Right renal cortex interstitium (tissue), 3 donors: ENCODE results near the gene ADTRP. TPM values are rescaled to one million over a fixed set of nuclear protein-coding genes. Genes with fewer than 3 reads are reported as not detected.

ENCODE experiments used
- DNase-seq, 3 donors: peaks; one replicate each; pipeline ENCODE4 v3.0.0-alpha.2; 2013; ENCODE audit warnings: low read depth in 3 of 3, low spot score in 2 of 3
- polyA plus RNA-seq, 3 donors: library from polyadenylated mRNA; unstranded; fragments of 120-200 nt; gene quantifications; one replicate each; pipeline ENCODE4 v1.2.1, GENCODE V29; 2013; ENCODE audit not compliant: insufficient read length in 3 of 3

Gene ADTRP
- polyA plus RNA-seq, 3 donors, result 0.72 to 2.9 (median 1.7) TPM

- DNase-seq, result no peak
Measured at GRCh38 chr6:11761744-11762620, 16.6 kb downstream of the ADTRP start.

GRCh38 chr6:11760015-11760473, 18.6 kb downstream of the ADTRP start:
- DNase-seq, result no peak

- DNase-seq, result no peak
Measured at GRCh38 chr6:11758878-11759277, 19.7 kb downstream of the ADTRP start.

GRCh38 chr6:11756726-11757125, 21.9 kb downstream of the ADTRP start:
- DNase-seq, result no peak

GRCh38 chr6:11756292-11756691, 22.3 kb downstream of the ADTRP start:
- DNase-seq, result no peak

- no peak for DNase-seq
Measured at GRCh38 chr6:11755725-11756124, 22.9 kb downstream of the ADTRP start.

GRCh38 chr6:11754625-11755271, 23.9 kb downstream of the ADTRP start:
- no peak for DNase-seq

GRCh38 chr6:11753798-11754197, 24.8 kb downstream of the ADTRP start:
- no peak for DNase-seq

- no peak for DNase-seq
Measured at GRCh38 chr6:11752360-11752759, 26.2 kb downstream of the ADTRP start.

GRCh38 chr6:11750682-11751081, 27.9 kb downstream of the ADTRP start:
- DNase-seq, result no peak

- DNase-seq, result no peak
Measured at GRCh38 chr6:11748591-11749210, 29.9 kb downstream of the ADTRP start.

GRCh38 chr6:11747021-11747420, 31.6 kb downstream of the ADTRP start:
- no peak for DNase-seq

GRCh38 chr6:11744753-11745152, 33.9 kb downstream of the ADTRP start:
- DNase-seq, result no peak

GRCh38 chr6:11744101-11744500, 34.5 kb downstream of the ADTRP start:
- DNase-seq, result no peak

GRCh38 chr6:11740875-11741274, 37.7 kb downstream of the ADTRP start:
- no peak for DNase-seq

GRCh38 chr6:11738661-11739375, 39.8 kb downstream of the ADTRP start:
- peak in 1 of 3 donors; percentile 40 for DNase-seq

GRCh38 chr6:11738234-11738633, 40.4 kb downstream of the ADTRP start:
- DNase-seq, result no peak

- DNase-seq, result no peak
Measured at GRCh38 chr6:11736601-11737000, 42.0 kb downstream of the ADTRP start.

- no peak for DNase-seq
Measured at GRCh38 chr6:11734861-11735613, 43.6 kb downstream of the ADTRP start.

GRCh38 chr6:11732036-11732631, 46.5 kb downstream of the ADTRP start:
- DNase-seq, result no peak
